Cardiac fibroblast (primary cell): ENCODE measurements around the gene HSDL1.

Source experiments
- DNase-seq, 2 donors: peaks; one replicate each; pipeline versions ENCODE4 v3.0.0 to v3.0.0-alpha.2; 2010; ENCODE audit warnings: low read depth in 2 of 2
- H3K4me3 ChIP-seq, 2 donors: replicated peaks in 1 of 2; 1 replicate in 1 of 2; 2 replicates in 1 of 2; pipeline ENCODE4 v1.5.1; 2011; ENCODE audit warnings: low read depth in 2 of 2, low read length in 2 of 2, mild to moderate bottlenecking in 2 of 2, moderate library complexity in 1 of 2
- TF ChIP-seq, protein P1 (sequence below): IDR thresholded peaks from one replicate; pipeline ENCODE4 v1.5.1; 2011; ENCODE audit warnings: low read depth, mild to moderate bottlenecking, low read length, inconsistent platforms

Gene HSDL1

GRCh38 chr16:84087466-84088151 is 57.4 kb downstream of the HSDL1 start:
- no peak for DNase-seq
- TF ChIP-seq, protein P1, sequence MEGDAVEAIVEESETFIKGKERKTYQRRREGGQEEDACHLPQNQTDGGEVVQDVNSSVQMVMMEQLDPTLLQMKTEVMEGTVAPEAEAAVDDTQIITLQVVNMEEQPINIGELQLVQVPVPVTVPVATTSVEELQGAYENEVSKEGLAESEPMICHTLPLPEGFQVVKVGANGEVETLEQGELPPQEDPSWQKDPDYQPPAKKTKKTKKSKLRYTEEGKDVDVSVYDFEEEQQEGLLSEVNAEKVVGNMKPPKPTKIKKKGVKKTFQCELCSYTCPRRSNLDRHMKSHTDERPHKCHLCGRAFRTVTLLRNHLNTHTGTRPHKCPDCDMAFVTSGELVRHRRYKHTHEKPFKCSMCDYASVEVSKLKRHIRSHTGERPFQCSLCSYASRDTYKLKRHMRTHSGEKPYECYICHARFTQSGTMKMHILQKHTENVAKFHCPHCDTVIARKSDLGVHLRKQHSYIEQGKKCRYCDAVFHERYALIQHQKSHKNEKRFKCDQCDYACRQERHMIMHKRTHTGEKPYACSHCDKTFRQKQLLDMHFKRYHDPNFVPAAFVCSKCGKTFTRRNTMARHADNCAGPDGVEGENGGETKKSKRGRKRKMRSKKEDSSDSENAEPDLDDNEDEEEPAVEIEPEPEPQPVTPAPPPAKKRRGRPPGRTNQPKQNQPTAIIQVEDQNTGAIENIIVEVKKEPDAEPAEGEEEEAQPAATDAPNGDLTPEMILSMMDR, result no peak
- no peak overlapping the region for H3K4me3 ChIP-seq

DNA sequence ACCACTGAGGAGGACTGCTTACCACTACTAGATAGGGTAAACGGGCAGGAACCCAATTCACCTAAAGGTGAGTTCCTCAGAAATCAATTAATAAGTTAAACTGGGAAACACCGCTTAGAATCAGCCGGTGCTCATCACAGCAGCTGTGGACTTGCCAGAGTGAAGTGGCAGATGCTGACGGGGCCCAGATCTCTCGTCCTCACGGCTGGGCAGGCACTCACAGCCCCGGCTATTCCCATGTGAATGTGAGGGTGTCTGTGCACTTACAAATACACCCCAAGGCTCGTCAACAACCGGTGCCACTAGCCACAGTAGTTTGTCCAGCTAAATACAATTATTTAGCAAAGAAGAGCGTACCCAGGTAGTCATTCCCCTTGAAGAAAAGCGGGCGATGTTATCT is 58.0 kb downstream of the HSDL1 start:
- H3K4me3 ChIP-seq, result no peak overlapping the region
- DNase-seq, result no peak
- TF ChIP-seq, protein P1, result no peak

DNA sequence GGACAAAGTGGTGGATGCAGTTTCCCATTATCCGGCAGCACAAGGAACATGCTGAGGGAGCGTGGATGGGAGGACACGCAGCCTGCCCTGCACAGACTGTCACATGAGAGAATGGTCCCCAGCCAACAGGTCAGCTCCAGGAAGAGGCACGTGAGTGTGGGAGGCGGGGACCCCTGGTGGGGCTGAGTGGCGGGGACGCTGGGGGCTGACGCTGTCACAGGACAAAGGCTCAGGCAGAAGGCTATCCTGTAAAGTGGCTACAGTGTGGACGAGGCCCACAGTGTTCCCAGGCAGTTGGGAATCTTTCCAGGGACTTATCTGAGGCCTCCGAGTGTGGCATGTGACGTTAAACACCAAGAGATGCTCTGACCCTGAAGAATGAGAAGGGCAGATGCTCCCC is 58.6 kb downstream of the HSDL1 start:
- DNase-seq, result no peak
- TF ChIP-seq, protein P1, result no peak
- H3K4me3 ChIP-seq, result no peak overlapping the region

GRCh38 chr16:84085773-84086172 is 59.2 kb downstream of the HSDL1 start:
- no peak overlapping the region for H3K4me3 ChIP-seq
- no peak for DNase-seq
- TF ChIP-seq, protein P1, result no peak

GRCh38 chr16:84085271-84085667 is 59.7 kb downstream of the HSDL1 start:
- no peak for DNase-seq
- H3K4me3 ChIP-seq, result no peak overlapping the region
- TF ChIP-seq, protein P1, result no peak

GRCh38 chr16:84084570-84085270 is 60.3 kb downstream of the HSDL1 start:
- TF ChIP-seq, protein P1, result peak; percentile 68
- H3K4me3 ChIP-seq, result no peak overlapping the region
- peak; percentile 72 to 74 for DNase-seq
